GM18526 (cell line): ENCODE measurements around the gene SNX8.

Source experiments
- POLR2A ChIP-seq: IDR thresholded peaks from 3 replicates; pipeline ENCODE4 v1.6.1; 2011; ENCODE audit not compliant: insufficient read length; ENCODE audit errors: extremely low read depth

Gene SNX8

GRCh38 chr7:2274666-2275065, 39.6 kb downstream of the SNX8 start:
- TF ChIP-seq POLR2A, result no peak

GRCh38 chr7:2273866-2274265, 40.4 kb downstream of the SNX8 start:
- TF ChIP-seq POLR2A, result no peak

- no peak for TF ChIP-seq POLR2A
These were observed 42.2 kb downstream of the SNX8 start for GRCh38 chr7:2272031-2272430.

GRCh38 chr7:2271273-2272026, 42.8 kb downstream of the SNX8 start:
- TF ChIP-seq POLR2A, result no peak

GRCh38 chr7:2270495-2270894, 43.7 kb downstream of the SNX8 start:
- no peak for TF ChIP-seq POLR2A

GRCh38 chr7:2269991-2270460, 44.2 kb downstream of the SNX8 start:
- TF ChIP-seq POLR2A, result no peak

- TF ChIP-seq POLR2A, result no peak
These were observed 47.3 kb downstream of the SNX8 start for GRCh38 chr7:2266911-2267310.

- no peak for TF ChIP-seq POLR2A
These were observed 50.1 kb downstream of the SNX8 start for GRCh38 chr7:2264158-2264557.

GRCh38 chr7:2263176-2263575, 51.1 kb downstream of the SNX8 start:
- no peak for TF ChIP-seq POLR2A

- no peak for TF ChIP-seq POLR2A
These were observed 52.6 kb downstream of the SNX8 start for GRCh38 chr7:2261611-2262010.

GRCh38 chr7:2260820-2261219, 53.4 kb downstream of the SNX8 start:
- no peak for TF ChIP-seq POLR2A

GRCh38 chr7:2259480-2259879, 54.8 kb downstream of the SNX8 start:
- TF ChIP-seq POLR2A, result no peak

- TF ChIP-seq POLR2A, result no peak
These were observed 55.4 kb downstream of the SNX8 start for GRCh38 chr7:2258661-2259365.

GRCh38 chr7:2257651-2258050, 56.6 kb downstream of the SNX8 start:
- TF ChIP-seq POLR2A, result no peak

GRCh38 chr7:2257046-2257551, 57.1 kb downstream of the SNX8 start:
- no peak for TF ChIP-seq POLR2A

- no peak for TF ChIP-seq POLR2A
These were observed 57.8 kb downstream of the SNX8 start for GRCh38 chr7:2256306-2257045.
